ENCODE measurements around the gene VCP.

Gene VCP

GRCh38 chr9:35102769-35103659, 30.6 kb upstream of the VCP start, which contains the start of gene STOML2:
TSS of gene STOML2 (minus strand) at chr9:35103131. CDS start at chr9:35103094, 37 bp downstream.
- peak; percentile 95 for DNase-seq

- DNase-seq, result no peak
Measured at GRCh38 chr9:35102465-35102768, 30.0 kb upstream of the VCP start.

- no peak for DNase-seq
Measured at GRCh38 chr9:35097573-35097972, 25.1 kb upstream of the VCP start.

- peak; percentile 90 for DNase-seq
Measured at GRCh38 chr9:35096035-35096849, 23.8 kb upstream of the VCP start, which contains the start of gene PIGO. TSS of gene PIGO (minus strand) at chr9:35096591. CDS start at chr9:35095565, 1,026 bp downstream.

GRCh38 chr9:35091536-35091935, 19.1 kb upstream of the VCP start:
- no peak for DNase-seq

- DNase-seq, result no peak
Measured at GRCh38 chr9:35089434-35089833, 17.0 kb upstream of the VCP start.

GRCh38 chr9:35085078-35085477, 12.7 kb upstream of the VCP start:
- no peak for DNase-seq

GRCh38 chr9:35079426-35080341, 7.3 kb upstream of the VCP start, which contains the start of gene FANCG:
TSS of gene FANCG (minus strand) at chr9:35079942. CDS start at chr9:35079524, 418 bp downstream.
- DNase-seq, result peak; percentile 81

- DNase-seq, result no peak
Measured at GRCh38 chr9:35079041-35079425, 6.6 kb upstream of the VCP start.

- no peak for DNase-seq
Measured at GRCh38 chr9:35078066-35078465, 5.6 kb upstream of the VCP start.

- DNase-seq, result no peak
Measured at GRCh38 chr9:35076848-35077247, 4.4 kb upstream of the VCP start.

- no peak for DNase-seq
Measured at GRCh38 chr9:35075358-35075757, 2.9 kb upstream of the VCP start.

- no peak for DNase-seq
Measured at GRCh38 chr9:35074791-35075190, 2.4 kb upstream of the VCP start.

GRCh38 chr9:35074141-35074540, 1.7 kb upstream of the VCP start:
- DNase-seq, result no peak

- no peak for DNase-seq
Measured at GRCh38 chr9:35073279-35073612, 821 bp upstream of the VCP start.

GRCh38 chr9:35071814-35072460, 488 bp downstream of the VCP start:
- peak; percentile 83 for DNase-seq

GRCh38 chr9:35070823-35071813, 1.3 kb downstream of the VCP start:
- no peak for DNase-seq

- no peak for DNase-seq
Measured at GRCh38 chr9:35069020-35069419, 3.4 kb downstream of the VCP start.

GRCh38 chr9:35067056-35067455, 5.4 kb downstream of the VCP start:
- no peak for DNase-seq

- DNase-seq, result no peak
Measured at GRCh38 chr9:35060548-35061207, 11.7 kb downstream of the VCP start.

GRCh38 chr9:35059438-35059837, 13.0 kb downstream of the VCP start:
- DNase-seq, result no peak

Data from CD4-positive, alpha-beta T cell treated with Interleukin-15 for 1 hour (primary cell).